Measurements from ENCODE around the gene KRTAP10-7.
A peak's percentile ranks its signal among the peaks of the same experiment; 100 is the strongest.
"Not testable (repeated sequence)": the region's sequence is repeated elsewhere in the genome, so short reads cannot be mapped to it uniquely, and the experiment has no call there.

KRTAP10-7 gene

DNA sequence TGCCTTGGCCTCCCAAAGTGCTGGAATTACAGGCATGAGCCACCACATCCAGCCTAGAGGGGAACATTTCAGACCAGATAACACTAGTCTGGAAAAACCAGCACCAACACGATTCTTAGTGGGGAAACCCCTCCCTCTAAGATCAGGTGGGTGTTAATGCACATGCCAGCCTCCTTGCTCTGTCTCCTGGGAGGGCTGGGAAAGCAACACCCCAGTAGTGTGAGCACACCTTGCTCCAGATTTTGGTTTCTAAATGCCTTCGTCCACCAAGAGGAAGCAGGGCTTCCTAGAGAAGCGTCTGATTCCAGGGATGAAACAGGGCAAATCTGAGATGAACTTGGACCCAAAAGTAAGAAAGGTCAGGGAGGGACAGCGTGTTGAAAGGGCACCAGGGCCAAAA lies 29.1 kb upstream of the KRTAP10-7 start:
- DNase-seq (ENCODE audit: extremely low read depth in 1 of 2, low read depth in 1 of 2): no peak

GRCh38 chr21:44571844-44572782 lies 28.3 kb upstream of the KRTAP10-7 start:
- no peak for DNase-seq (ENCODE audit: extremely low read depth in 1 of 2, low read depth in 1 of 2)

GRCh38 chr21:44572959-44573583 lies 27.3 kb upstream of the KRTAP10-7 start:
- DNase-seq (ENCODE audit: extremely low read depth in 1 of 2, low read depth in 1 of 2): no peak

GRCh38 chr21:44573630-44574456 lies 26.6 kb upstream of the KRTAP10-7 start, which contains the start of gene KRTAP10-4:
TSS of gene KRTAP10-4 (plus strand) at chr21:44573729. CDS start at chr21:44573759, 30 bp downstream.
- not testable (repeated sequence) for DNase-seq (ENCODE audit: extremely low read depth in 1 of 2, low read depth in 1 of 2)

- no peak for DNase-seq (ENCODE audit: extremely low read depth in 1 of 2, low read depth in 1 of 2)
These were observed 25.7 kb upstream of the KRTAP10-7 start for GRCh38 chr21:44574457-44575306.

- DNase-seq (ENCODE audit: extremely low read depth in 1 of 2, low read depth in 1 of 2): no peak
These were observed 24.9 kb upstream of the KRTAP10-7 start for GRCh38 chr21:44575307-44576024.

DNA sequence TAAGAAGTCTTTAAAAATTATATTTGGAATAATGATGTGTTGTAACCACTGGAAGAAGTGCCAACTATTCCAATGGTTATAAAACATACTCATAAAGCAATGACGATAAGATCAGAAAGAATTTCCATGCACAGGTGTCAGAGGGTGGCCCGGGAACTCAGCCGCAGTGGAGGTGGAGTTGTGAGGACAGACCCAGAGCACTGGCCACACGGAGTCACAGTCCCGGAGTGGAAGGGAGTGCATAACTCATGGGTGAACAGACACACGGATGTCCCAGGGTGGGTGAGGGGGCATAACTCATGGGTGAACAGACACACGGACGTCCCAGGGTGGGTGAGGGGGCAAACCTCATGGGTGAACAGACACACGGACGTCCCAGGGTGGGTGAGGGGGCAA lies 24.4 kb upstream of the KRTAP10-7 start:
- DNase-seq (ENCODE audit: extremely low read depth in 1 of 2, low read depth in 1 of 2): no peak

- DNase-seq (ENCODE audit: extremely low read depth in 1 of 2, low read depth in 1 of 2): no peak
These were observed 21.9 kb upstream of the KRTAP10-7 start for GRCh38 chr21:44578371-44579055.

DNA sequence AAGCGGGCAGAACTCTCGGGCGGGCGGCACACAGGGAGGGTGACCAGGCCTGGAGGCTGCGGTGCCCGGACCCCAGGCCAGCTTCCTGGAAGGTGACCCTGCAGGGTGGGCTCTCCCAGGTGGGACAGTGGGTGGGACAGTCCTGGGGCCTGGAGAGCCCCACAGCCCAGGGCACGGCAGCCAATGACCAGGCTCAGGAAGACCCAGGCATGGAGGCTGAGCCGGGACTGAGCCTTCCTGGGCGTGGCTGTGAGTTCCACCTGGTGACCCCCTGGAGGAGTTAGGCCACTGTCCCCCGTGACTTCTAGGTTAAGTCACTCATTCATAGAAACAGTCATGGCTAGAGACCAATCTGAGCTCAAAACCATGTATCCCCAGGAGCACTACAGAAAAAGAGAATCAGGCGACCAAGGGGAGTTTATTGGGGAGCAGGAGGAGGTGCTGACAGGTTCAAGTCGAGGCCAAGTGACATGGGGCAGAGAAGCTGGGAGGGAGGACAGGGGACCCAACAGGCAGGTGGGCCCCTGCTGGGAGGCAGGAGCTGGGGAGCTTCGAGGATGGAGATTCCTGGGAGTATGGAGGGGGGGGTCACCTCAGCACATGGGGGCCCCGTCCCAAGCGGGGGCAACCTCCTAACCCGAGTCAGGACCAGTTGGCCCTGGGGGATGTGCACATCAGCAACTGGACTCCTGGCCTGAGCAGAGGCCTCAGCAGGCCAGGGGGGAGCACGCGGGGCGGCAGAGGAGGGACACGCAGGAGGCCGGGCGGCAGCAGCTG lies 21.2 kb upstream of the KRTAP10-7 start:
- no peak for DNase-seq (ENCODE audit: extremely low read depth in 1 of 2, low read depth in 1 of 2)

GRCh38 chr21:44579833-44580144 lies 20.6 kb upstream of the KRTAP10-7 start:
- no peak for DNase-seq (ENCODE audit: extremely low read depth in 1 of 2, low read depth in 1 of 2)

DNA sequence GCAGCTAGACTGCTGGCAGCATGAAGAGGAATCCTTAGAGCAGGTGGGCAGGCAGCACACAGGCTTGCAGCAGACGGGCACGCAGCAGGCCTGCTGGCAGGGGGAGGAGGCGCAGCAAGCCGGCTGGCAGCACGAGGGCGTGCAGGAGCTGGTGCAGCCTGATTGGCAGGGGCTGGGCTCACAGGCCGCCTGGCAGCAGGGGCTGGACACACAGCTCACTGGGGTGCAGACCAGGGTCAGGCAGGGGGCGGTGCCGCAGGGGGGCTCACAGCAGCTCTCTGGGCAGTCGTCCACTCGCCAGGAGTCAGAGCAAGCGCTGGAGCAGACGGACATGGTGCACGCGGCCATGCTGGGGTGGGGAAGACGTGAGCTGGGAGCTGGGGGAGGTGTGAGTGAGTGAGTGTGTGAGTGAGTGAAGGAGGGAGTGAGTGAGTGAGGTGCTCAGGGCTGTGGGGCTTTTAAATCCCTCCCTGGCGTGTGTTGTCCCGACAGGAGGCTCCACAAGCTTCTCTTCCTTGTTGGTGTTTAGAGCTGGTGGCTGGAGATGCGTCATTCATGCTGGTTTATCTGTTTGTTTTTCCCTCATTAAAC lies 20.1 kb upstream of the KRTAP10-7 start, which contains the start of gene KRTAP10-5:
Gene KRTAP10-5, minus strand, starts transcription at position 374 of the 591 bp plus-strand sequence. Its CDS starts 26 bp downstream, at position 348.
- not testable (repeated sequence) for DNase-seq (ENCODE audit: extremely low read depth in 1 of 2, low read depth in 1 of 2)

DNA sequence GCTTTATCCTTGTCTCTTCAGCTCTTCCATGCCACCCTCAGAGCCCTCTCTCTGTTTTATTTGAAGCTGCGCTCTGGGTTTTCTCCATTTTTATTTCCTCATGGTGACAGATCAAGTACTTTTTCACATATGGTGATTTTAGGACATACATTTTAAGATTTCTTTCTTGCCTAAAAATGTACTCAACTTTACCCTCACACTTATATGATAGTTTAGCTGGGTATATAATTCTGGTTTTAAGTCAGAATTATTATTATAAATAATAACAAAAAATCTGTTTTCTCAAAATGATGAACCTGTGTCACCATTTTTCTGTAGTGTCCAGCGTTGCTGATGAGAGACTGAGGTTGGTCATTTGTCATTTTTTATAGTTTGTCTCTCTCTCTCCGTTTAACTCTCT lies 19.2 kb upstream of the KRTAP10-7 start:
- DNase-seq (ENCODE audit: extremely low read depth in 1 of 2, low read depth in 1 of 2): no peak

DNA sequence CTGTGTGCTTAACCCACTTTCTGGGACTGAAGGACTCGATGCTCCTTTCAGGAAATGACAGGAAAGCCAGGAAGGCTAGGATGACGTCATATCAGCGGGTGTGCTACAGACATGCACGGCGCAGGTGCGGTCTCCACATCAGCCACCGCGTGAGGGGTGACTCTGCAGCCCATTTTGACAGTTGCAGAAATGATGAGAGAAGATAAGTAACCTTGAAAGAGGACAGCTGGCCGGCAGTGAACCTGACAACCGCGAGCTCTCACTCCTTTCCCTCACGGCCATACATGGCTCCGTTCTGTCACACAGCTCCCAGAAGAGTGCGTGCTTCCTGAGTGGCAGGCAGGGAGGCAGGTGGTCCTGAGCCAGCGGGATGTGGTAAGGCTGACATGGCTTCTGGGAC lies 18.3 kb upstream of the KRTAP10-7 start:
- no peak for DNase-seq (ENCODE audit: extremely low read depth in 1 of 2, low read depth in 1 of 2)

DNA sequence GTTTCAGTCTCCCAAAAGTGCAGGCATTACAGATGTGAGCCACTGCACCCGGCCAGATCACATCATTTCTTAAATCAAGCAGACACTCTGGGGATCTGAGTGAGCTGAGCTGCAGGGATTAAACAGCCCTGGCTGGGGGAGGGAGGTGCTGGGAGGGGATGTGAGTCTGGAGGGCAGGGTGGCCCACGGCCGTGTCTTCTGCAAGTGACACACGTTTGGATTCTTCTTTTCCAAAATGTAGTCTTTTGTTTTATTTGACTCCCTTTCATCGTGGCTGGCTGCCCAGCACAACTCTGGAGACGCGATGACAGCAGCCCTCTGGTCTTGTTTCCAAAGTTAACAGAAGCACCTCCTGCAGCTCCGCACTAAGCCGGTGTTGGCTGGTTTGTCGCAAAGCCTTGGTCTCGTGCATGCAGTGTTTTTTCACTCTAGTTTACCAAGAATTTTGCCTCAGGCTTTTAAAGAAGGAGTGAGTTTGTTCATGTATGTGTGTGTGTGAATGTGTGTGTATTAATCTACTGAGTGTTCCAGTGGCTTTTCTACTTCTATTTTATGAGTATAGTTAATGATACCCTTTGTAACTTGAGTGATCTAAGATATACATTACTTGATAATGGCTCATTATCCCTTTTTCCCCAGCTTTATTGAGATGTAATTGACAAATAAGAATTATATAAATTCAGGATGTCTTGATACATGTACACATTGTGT lies 17.2 kb upstream of the KRTAP10-7 start:
- DNase-seq (ENCODE audit: extremely low read depth in 1 of 2, low read depth in 1 of 2): no peak

DNA sequence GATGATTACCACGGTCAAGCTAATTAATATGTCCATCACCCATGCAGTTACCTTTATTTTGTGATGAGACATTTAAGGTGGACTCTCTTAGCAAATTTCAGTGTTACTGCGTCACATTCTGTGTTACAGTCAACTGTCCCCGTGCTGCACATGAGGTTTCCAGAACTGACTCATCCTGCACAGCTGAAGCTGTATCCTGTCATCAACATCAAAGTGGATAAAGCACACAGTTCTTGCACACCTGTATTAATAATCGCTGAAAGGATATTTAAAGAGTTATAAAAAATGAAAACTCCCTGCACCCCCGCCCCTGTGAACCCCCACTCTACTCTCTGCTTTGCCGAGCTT lies 16.6 kb upstream of the KRTAP10-7 start:
- peak in 1 of 2 donors; percentile 13 for DNase-seq (ENCODE audit: extremely low read depth in 1 of 2, low read depth in 1 of 2)

GRCh38 chr21:44585892-44586291 lies 14.5 kb upstream of the KRTAP10-7 start:
- no peak for DNase-seq (ENCODE audit: extremely low read depth in 1 of 2, low read depth in 1 of 2)

- DNase-seq (ENCODE audit: extremely low read depth in 1 of 2, low read depth in 1 of 2): no peak
These were observed 11.3 kb upstream of the KRTAP10-7 start for GRCh38 chr21:44589094-44589493.

Measured in stimulated activated CD8-positive, alpha-beta memory T cell treated with anti-CD3 and anti-CD28 coated beads, Interleukin-7, amount 100 ng/mL, for 48 hours (primary cell).